HG03457 (cell line): ENCODE data around the gene GRIK4.
"Not testable (repeated sequence)": the region's sequence is repeated elsewhere in the genome, so short reads cannot be mapped to it uniquely, and the experiment has no call there.

Experiments
- ATAC-seq: cut with Tn5 transposase; IDR thresholded peaks from one replicate; pipeline ENCODE4 v1.9.1; 2021; ENCODE audit warnings: moderate number of reproducible peaks; ENCODE audit not compliant: unreplicated experiment

The GRIK4 gene

GRCh38 chr11:121023848-121024751 lies 512.6 kb downstream of the GRIK4 start, which contains the start of gene TBCEL:
Gene TBCEL, plus strand, starts transcription at chr11:121024102. Its CDS starts 21,589 bp downstream, at chr11:121045691.
- peak; percentile 88 for ATAC-seq

GRCh38 chr11:121024989-121025388 lies 513.4 kb downstream of the GRIK4 start:
- ATAC-seq = no peak

GRCh38 chr11:121029153-121029552 lies 517.6 kb downstream of the GRIK4 start:
- ATAC-seq = no peak

- no peak for ATAC-seq
Measured at GRCh38 chr11:121029813-121030445, 518.4 kb downstream of the GRIK4 start.

- ATAC-seq = no peak
Measured at GRCh38 chr11:121031167-121031566, 519.6 kb downstream of the GRIK4 start.

GRCh38 chr11:121031648-121032047 lies 520.1 kb downstream of the GRIK4 start:
- ATAC-seq = not testable (repeated sequence)

- ATAC-seq = no peak
Measured at GRCh38 chr11:121032546-121032945, 521.0 kb downstream of the GRIK4 start.

GRCh38 chr11:121033635-121034034 lies 522.1 kb downstream of the GRIK4 start:
- no peak for ATAC-seq

- no peak for ATAC-seq
Measured at GRCh38 chr11:121035169-121035755, 523.7 kb downstream of the GRIK4 start.

GRCh38 chr11:121035780-121036179 lies 524.2 kb downstream of the GRIK4 start:
- ATAC-seq = no peak

- ATAC-seq = no peak
Measured at GRCh38 chr11:121037016-121037415, 525.5 kb downstream of the GRIK4 start.
